D721Med (cell line): ENCODE measurements around the gene ARID1B.

Source experiments
- DNase-seq: peaks from one replicate; pipeline ENCODE4 v3.0.0; 2011; ENCODE audit warnings: low spot score; ENCODE audit not compliant: insufficient read length
- FAIRE-seq: peaks from 2 replicates; lab custom pipeline; 2011; peaks lifted over from hg19 to GRCh38; lab: Jason Lieb, UNC
- TF ChIP-seq, protein P1 (sequence below): IDR thresholded peaks from 2 replicates; pipeline ENCODE4 v1.5.1; 2012; ENCODE audit warnings: mild to moderate bottlenecking, control low read depth; ENCODE audit not compliant: insufficient read depth; ENCODE audit errors: missing control alignments

ARID1B gene

DNA sequence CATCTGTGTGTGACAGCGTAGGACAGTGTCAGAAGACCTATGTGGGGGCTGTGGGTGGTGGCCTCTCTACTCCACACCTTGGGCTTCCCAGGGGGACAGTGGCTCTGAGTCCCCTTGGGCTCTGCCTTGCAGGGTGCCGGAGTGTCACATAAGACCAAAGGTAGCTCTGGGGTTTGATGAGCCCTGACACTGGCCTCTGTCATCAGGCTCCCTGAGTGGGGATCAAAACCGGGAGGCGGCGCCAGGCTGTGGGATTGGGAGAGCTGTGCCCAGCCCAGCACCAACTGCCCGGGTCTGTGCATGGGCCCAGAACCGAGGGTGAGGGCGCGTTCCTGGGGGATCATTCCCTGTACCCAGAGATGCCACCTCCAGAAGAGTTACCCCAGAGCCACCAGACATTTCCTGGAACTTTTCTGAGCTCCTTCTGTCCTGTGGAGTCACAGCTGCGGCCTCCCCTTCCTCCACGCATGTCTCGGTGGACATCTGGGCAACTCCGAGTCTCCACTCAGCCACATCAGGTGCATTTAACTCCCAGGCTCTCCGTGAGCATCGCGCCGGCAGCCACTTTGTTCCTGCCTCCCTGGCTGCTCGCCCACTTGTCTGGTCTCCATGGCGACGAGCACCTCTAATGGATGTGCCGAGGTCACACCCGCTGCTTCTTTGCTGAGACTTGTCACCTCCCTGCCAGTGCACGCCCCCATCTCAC, 451.4 kb downstream of the ARID1B start:
- FAIRE-seq (no peak), DNase-seq (no peak)
- TF ChIP-seq, protein P1, sequence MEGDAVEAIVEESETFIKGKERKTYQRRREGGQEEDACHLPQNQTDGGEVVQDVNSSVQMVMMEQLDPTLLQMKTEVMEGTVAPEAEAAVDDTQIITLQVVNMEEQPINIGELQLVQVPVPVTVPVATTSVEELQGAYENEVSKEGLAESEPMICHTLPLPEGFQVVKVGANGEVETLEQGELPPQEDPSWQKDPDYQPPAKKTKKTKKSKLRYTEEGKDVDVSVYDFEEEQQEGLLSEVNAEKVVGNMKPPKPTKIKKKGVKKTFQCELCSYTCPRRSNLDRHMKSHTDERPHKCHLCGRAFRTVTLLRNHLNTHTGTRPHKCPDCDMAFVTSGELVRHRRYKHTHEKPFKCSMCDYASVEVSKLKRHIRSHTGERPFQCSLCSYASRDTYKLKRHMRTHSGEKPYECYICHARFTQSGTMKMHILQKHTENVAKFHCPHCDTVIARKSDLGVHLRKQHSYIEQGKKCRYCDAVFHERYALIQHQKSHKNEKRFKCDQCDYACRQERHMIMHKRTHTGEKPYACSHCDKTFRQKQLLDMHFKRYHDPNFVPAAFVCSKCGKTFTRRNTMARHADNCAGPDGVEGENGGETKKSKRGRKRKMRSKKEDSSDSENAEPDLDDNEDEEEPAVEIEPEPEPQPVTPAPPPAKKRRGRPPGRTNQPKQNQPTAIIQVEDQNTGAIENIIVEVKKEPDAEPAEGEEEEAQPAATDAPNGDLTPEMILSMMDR, result no peak

DNA sequence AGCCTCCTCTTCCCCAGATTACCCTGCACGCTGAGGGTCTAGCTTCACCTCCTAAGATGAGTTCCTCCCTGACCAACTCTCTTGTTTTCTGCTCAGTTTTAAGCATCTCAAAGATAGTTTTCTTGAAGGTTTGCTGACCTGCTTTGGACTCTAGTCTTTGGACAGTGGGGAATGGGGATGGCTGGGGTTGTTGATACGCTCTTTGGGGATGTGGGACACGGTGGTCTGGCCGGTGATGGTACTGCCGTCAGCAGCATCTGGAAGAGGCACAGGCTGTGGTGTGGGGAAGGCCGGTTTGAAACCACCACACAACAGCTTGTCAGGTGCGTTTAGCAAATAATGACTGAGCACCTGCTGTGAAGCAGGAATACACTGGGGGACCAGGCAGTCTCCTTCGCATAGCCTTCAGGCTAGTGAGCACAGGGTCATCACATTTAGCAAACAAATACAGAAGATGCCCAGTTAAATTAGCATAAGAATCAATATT, 452.0 kb downstream of the ARID1B start:
- DNase-seq (no peak), FAIRE-seq (no peak)
- TF ChIP-seq, protein P1, result no peak

DNA sequence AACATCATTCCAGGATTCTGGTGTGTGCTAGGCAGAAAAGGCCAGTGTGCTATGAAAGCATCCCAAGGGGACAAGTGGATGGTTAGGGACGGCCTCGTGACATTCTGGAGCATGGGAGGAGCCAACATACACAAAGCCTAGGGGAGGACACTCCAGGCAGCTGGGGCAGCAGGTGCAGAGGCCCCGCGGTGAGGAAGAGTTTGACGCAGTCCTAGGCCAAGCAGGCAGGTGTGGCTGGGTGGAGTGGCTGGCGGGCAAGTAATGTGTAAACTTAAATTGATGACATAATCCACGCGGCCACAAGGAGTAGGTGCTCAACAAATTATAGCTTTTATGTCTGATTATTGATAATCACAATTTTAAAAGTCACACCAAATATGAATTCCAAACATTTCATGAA, 452.5 kb downstream of the ARID1B start:
- DNase-seq, result no peak
- TF ChIP-seq, protein P1, result no peak
- FAIRE-seq, result no peak

DNA sequence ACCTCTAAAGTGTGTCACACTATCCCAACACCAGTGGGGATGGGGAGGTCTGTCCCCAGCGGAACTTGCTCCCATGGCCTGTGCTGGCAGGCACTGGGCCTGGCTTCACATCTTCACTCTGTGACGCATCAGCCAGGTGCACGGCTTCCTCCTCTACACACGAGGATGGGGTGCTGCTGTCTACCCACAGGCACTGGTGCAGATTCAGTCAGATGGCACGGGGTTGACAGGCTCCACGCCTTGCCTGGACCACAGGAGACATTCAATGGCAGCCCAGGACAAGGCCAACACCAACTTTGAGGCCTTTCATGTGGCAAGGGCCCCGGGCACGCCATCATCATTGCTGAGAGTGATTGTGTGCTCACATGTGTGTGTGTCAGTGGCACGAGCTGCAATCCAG, 453.7 kb downstream of the ARID1B start:
- TF ChIP-seq, protein P1, result no peak
- FAIRE-seq (no peak), DNase-seq (no peak)

DNA sequence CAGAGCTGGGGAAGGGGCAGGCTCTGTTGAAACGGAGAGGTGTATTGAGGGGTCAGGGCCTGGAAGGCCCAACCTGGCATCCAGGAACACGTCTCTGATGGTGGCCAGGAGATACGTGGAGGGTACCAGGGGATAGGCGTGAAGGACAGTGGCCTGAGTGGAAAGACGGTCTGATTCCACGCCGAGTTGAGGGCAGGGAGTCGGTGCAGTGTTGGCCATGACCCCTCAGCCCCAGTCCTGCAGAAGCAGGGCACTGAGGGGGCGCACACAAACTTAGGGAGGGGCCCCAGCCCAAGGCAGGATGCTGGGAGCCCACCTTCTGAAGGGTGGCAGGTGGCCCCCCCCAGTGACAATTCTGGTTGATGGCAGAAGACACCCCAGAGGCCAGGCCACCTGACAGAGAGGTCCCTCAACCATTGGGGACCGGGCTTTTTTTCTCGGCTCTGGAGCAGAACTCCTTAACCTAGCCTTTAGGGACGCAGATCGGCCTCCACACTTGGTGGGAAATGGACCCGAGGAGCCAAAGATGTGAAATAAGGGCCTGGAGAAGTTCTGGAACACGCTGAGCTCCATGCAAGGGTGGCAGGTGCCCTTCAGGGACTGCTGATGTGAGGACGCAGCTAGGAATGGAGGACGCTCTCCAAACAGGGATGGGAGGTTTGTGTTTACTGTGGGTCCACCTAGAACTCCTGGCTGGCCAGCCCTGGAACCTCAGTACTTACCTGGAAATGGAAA, 455.1 kb downstream of the ARID1B start:
- DNase-seq, result no peak
- TF ChIP-seq, protein P1, result no peak
- FAIRE-seq, result no peak

DNA sequence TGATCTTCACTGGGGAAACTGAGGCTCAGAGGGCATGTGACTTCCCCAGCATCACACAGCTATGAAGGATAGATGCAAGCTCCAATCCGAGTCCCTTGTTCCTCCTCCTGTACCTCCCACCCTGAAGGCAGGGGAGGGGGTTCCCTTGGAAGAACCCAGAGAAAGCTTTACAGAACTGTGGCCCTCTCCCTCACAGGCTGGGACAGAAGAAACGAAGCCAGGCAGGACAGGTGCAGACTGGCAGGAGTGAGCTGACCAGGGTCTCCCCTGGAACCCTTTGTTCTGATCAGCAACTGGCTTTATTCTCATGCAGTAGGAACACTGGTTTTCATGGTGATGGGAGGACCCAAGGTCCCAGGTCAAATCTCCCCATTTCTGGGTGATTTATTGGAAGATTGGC, 456.0 kb downstream of the ARID1B start:
- TF ChIP-seq, protein P1, result no peak

DNA sequence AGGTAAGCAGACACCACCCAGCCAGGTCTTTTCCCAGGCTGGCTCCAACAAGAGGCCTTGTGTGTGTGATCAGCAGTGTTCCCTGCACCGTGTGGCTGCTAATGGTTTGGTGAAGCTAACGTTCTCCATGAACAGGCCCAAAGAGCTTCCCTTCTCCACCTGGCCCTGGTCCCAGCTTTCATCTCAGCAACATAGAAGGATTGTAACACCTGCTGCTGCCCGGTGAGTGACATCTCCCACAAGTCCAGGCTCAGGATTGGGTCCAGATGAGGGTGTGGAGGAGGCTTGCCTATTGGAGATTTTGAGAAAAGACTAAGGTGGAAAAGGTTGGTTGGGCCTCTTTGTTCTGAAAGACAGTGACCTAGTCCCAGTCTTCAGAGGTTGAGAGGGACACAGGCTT, 456.5 kb downstream of the ARID1B start:
- DNase-seq (no peak), FAIRE-seq (no peak)
- TF ChIP-seq, protein P1, result no peak

More for the DNA sequence above, 456.0 kb downstream of the ARID1B start:
- DNase-seq (no peak), FAIRE-seq (no peak)
